HG03045 (cell line): Measurements from ENCODE around the gene NINJ1.
"Not testable (repeated sequence)": the region's sequence is repeated elsewhere in the genome, so short reads cannot be mapped to it uniquely, and the experiment has no call there.

Source experiments
- ATAC-seq: cut with Tn5 transposase; IDR thresholded peaks from one replicate; pipeline ENCODE4 v1.9.1; 2021; ENCODE audit warnings: mild to moderate bottlenecking, moderate library complexity; ENCODE audit not compliant: unreplicated experiment

Gene NINJ1

DNA sequence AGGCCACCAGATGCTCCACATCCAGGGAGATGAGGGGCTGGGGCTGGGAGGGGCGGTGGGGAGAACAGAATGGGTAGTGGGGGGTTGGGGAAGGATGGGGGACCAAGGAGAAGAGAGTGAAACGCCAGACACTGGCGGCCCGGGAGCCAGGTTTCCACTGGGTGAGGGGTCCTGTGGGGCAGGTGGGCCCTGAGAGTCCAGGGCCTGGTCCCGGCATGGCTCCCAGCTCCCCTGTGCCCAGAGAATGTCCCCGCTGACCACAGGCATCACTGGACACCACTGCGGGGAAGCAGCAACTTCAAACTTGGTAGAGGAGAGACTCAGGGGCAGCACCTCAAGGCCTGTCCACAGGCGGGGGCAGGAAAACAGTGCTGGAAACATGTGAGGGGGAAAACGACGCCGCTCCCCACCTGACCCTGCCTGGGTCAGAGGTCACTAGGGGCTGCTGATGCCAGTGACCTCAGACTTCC, 13.2 kb downstream of the NINJ1 start:
- no peak for ATAC-seq

DNA sequence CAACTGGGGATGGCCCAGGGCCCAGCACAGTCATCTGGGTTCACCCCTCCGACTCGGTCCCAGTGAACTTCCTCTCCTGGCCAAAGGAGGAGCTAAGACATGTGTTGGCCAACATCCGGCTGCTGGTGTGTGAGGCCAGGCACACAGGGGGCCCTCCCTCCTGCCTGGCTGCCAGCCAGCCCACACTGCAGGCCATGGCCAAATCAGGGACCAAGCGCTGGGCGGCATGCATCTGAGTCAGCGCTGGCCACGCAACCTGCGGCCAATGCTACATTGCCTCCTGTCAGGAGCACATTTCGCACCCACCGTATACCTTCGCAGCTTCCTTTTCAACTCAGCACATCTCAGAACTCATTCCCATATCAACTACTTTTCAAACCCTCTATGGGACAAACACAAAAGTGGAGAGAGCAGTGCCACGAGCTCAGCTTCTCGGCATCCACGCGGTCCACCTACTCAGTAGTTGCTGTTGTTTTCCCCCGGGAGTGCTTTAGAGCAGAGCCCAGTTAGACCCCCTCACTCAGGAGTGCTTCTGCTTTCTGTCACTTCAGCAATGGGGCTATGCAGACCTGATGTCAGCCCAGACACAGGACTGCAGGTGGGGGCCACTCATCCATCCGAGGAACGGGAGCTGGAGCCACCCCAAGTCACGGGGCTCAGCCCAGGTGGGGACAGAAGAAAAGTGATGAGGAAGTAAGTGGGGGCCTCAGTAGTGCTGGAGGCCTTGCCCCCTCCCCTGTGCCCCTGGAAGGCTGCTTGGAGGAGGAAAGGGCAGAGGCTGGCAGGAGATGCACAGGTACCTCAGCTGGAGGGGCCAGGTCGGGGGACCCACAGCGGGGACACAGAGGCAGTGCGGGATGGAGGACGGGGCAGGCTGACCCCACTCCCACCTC, 13.9 kb downstream of the NINJ1 start:
- peak; percentile 77 for ATAC-seq

DNA sequence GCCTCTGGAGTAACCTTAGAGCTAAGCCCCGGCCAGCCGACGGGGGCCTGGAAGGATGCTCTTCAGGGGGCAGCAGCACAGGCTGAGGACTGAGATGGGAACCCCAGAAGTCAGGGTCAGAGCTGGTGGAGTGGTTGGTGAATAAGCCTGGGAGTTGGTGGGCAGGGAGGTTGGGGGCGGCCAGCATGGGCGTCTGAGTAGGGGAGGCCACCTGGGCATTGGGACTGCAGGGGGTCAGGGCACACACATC, 14.4 kb downstream of the NINJ1 start:
- ATAC-seq = peak; percentile 3

DNA sequence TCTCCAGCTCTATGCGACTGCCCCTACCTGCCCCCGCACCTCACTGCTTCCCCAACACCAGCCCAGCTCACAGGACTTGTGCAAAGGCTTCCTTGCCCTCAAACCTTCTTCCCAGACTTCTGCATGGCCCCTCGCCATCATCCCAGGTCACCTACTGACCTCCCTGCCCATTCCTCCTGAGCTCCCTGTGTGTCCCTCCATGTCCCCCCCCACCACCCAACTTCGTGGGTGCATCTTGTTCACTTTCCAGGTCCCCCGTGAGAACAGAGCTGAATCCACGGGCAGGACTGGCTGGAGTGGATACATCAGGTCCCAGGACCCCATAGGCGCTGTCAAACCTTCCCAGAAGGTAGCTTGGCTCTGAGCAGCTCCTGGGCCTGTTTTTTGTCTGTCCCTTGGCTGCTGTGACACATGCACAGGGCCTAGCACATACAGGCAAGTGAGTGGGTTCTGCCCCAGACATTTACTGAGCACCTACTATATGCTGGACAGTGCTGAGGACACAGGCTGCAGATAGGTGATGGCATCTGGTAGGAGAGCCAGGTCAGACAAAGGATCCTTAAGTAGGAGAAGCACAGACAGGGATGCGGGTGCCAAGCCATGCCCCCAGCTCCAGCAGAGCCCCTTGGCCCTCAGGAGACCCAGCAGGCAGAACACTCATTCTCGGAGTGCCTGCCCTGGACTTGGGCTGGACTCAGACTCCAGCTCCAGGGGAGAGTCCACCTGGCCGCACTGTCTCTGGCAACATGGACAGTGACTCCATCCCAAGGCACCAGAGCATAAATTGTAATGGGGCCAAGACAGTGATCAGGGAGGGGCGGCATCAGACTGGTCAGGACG, 15.0 kb downstream of the NINJ1 start:
- ATAC-seq = no peak

DNA sequence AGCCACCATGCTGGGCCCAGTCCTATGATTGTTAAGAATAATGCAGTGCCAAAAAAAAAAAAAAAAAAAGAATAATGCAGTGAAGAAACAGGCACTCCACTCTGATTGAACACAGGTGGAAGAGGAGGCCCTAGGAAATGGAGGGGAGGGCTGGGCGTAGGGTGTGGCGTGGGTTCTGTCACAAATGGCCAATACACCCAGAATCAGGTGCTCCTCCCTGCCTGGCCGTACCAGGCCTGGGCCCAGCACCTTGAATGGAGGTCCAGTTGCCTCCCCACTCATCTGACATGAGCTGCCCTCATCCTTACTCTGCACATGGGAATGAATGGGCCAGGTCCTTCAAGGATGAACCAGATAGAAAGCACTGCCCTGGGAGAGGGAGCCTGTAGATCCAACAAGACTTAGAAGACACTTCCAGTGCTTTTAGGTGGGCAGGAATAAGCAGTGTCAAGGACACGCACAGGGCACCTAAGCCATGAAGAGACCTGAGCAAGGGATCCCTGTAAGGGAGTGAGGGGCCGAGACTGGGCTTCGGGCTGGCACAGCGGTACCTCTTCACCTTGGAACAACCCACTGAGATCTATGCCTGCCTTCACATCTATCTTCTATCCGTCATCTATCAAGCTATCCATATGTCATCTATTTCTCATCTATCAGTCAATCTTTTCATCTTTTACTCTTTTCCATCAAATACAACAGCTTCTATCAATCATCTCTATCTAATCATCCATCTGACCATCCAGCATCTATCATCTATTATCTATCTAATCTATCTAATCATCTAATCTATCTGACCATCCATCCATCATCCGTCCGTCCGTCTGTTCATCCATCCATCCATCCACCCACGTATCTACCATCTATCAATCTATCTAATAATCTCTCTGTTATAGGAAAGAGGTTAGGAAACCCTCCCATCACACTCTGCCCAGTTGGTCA, 15.9 kb downstream of the NINJ1 start:
- ATAC-seq = no peak

DNA sequence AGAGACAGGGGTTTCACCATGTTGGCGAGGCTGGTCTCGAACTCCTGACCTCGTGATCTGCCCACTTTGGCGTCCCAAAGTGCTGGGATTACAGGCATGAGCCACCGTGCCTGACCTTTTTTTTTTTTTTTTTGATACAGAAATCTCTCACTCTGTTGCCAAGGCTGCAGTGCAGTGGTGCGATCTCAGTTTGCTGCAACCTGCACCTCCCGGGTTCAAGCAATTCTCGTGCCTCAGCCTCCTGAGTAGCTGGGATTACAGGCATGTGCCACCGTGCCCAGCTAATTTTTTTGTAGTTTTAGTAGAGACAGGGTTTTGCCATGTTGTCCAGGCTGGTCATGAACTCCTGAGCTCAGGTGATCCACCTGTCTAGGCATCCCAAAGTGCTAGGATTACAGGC, 16.5 kb downstream of the NINJ1 start:
- not testable (repeated sequence) for ATAC-seq

DNA sequence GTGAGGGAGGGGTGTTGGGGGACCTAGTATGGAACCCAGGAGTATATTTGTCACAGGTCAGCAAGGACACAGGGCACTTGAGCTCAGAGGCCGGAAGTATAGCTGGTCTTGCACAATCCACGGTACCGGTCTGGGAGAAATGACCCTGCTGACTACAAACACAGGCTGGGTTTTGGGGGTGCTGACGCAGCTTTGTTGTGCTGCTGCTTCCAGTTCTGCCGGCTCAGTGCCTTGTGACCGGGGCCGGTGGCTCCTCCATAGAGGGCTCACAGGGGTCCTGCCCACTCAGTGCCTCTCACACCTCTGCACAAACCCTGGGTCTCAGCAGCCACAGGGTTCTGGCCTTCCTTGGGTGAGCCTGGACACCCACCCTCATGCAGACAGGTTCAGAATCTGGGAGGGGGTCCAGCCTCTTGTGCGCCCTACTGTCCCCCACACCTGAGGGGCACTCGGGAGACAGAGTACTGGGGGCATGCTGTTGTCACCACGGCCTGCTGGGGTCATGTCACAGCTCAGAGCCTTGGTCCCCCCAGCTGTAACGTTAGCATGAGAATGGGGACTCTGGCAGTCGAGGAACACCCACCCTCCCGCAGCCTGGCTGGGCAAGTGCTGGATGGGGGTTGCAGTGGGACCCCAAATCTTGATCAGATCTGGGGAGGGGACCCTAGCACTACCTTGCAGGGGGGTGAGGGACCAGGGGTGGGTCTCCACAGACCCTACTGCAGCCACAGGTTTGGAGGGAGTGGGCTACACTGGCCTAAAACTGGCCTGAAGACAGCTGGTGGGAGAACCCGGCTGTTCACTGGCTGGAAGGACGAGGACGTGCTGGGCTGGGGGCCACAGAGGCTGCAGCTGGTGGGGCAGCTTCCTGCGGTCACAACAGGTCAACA, 17.7 kb downstream of the NINJ1 start:
- no peak for ATAC-seq

DNA sequence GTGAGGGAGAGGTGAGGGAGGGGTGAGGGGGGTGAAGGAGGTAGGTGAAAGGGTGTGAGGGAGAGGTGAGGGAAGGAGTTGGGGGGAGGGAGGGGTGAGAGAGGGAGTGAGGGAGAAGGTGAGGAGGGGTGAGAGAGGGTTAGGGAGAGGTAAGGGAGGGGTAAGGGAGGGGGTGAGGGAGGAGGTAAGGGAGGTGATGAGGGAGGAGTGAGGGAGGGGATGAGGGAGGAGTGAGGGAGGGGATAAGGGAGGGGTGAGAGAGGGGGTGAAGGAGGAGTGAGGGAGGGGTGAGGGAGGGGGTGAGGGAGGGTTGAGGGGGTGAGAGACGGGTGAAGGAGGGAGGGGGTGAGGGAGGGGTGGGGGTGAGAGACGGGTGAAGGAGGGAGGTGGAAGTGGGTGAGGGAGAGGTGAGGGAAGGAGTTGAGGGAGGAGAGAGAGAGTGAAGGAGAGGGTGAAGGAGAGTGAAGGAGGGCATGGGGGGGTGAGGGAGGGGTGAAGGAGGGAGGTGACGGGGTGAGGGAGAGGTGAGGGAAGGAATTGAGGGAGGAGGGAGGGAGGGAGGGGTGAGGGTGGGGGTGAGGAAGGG, 18.5 kb downstream of the NINJ1 start:
- no peak for ATAC-seq

DNA sequence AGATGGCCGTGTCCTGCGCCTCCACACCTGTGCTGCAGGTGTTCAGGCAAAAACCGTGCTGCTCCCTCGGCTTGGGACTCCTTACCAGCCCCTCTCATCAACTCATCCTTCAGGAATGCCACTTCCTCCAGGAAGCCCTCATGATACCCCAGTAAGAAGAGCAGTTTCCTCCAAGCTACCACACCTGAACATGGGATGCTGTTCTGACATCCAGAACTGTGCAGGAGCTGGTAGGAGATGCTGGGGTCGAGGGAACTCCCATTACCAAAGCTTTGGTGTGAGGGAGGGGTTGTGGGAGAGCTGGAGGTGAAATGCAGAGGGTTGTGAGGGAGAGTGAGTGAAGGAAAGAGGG, 19.1 kb downstream of the NINJ1 start:
- no peak for ATAC-seq

DNA sequence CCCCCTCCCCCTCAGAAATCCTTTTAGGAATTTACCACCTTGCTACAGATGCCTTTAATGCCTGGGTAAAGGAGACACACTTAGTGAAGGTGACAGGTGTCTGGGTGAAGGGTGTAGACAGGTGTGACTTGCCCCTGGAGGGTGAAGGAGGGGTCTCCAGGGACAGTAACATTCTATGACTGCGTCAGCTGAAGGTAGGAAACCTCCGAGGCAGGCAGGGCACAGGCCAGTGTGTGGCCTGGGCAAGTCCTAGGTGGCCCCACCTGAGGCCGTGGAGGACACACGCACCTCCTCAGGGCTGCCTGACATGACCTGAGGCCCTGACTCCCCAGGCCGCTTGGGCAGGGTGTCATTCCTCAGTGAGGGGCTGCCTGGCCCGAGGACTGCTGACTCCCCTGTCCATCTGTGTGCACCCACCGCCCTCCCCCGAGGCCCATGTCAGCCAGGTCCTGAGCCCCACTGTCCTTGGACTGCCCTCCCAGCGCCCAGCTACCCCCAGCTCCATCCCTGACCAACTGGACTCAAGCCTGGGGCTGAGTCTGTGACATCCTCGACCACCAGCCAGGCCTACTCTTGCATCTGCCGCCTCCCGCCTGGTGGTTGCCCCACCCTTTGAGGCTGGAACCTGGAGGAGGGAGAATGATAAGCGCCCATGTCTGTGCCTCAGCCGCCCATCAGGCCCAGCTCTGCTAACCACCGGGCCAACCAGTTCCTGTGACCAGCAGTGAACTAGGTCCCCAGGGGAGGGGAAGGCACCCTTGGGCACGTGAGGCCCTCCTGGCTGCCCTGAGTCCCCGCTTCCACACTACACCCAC, 19.7 kb downstream of the NINJ1 start:
- ATAC-seq = no peak

DNA sequence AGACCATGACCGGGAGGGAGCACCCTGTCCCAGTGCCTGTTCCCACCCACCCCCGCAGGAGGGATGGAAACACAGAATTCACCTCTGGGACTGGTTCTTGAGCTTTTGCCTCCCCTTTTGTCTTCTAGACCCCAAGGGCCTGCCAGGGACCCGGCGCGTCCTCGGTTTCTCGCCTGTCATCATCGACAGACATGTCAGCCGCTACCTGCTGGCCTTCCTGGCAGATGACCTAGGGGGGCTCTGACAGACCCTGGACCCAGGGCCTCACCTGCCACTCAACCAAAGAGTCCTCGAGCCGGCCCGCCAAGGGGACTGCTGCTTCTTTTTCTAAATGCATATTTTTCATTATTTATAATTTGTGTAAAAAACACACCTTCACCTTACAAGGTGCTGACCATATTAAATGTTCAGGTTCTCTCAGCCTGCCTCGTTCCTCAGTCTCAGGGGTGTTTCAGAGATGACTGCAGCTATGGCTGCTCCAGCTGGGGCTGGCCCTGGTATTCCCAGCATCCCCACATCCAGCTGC, 21.1 kb downstream of the NINJ1 start:
- no peak for ATAC-seq

DNA sequence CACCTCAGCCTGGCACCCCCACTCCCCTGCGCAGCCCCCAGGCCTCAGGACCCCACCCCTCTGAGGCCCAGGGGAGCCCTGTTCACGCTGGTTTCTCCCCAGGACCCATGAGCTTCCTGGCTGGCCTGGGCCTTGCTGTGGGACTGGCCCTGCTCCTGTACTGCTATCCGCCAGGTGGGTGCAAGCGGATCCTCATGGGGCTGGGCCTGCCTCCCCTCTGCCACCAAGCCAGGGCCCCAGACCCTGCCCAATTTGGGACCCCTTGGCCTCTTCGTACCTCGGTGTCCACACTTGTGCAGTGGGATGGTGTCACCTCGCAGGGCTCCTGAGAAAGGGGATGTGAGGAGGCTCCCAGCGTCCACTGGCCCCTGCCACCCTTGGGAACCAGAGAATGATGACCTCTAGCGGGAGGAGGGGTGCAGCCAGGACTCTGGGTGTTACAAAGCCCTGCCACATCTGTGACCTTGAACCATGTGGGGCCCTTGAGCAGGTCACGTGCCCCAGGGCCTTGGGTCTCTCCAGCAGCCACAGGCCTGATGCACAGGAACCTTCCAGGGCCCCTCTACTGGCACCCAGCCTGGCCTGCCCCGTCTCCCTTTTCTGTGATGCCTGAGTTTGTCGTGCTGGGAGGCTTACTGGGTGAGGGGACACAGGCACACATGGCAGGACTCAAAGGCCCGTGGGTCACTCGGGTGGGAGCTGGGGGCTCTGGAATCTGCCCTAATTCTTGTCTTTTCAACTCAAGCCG, 21.8 kb downstream of the NINJ1 start:
- ATAC-seq = no peak

DNA sequence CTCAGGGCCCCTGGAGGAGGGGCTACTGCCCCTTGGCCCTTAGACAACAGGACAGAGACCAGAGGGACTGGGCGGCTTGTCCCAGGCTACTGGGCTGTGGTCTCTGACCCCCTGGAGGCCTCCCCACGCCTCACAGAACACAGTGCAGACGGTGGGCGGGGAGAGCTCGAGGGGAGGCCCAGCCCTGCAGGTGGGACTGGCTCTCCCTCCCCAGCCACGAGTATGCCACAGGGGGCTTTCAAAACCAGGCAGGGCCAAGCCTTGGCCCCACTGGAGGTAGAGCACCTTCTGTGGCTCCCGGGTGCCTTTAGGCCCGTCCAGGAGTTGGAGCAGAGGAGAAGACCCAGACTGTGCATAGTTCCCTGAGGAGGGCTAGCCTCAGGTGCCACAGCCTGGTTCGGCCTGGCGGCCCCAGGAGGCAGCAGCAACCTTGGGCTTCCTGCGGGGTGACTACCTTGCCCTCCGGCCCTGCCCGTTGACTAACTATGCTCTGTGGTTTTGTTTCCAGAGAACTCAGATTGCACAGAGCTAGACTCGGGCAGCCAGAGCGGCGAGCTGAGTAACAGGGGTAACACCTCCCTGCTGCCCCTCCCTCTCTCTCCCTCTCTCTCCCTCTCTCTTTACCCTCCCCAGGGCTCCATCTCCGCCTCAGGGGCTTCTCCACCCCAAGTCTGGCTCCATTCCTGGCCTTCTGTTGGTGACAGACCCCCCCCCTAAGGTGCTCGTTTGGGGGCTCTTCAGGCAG, 22.5 kb downstream of the NINJ1 start:
- ATAC-seq = no peak

DNA sequence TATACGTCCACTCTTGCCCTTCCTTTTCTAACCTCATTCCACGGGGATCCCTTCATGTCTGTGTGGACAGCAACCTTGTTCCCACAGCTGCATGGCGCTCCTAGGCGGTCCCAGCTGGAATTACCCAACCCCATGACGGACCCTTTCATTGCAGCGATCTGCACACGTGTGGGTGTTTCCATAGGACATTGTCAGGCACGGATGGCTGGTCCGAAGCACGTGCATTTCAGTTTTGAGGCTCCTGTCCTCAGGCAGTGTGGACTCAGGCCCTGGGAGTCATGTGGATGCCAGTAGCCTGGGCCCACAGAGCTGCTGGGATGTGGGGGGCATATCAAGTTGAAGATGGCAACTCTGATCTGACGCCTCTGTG, 23.1 kb downstream of the NINJ1 start:
- ATAC-seq = no peak

DNA sequence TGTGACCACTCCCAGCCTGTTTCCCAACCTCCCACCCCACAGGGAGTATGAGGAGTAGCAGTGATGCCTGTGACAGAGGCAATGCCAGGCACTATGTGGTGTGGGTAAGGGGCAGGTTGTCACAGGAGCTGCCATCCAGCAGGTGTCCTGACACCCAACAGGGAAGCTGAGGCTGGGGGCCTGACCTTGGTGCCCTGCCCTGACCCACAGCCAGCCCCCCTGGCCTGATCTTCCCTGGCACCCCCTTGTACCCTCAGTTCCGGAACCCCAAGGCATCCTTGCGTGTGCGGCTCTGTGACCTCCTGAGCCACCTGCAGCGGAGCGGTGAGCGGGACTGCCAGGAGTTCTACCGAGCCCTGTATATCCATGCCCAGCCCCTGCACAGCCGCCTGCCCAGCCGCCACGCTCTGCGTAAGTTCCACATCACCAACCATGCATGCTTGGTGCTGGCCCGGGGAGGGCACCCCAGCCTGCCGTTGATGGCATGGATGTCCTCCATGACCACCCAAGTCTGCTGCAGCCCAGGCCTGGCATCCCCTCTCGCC, 23.7 kb downstream of the NINJ1 start:
- no peak for ATAC-seq

DNA sequence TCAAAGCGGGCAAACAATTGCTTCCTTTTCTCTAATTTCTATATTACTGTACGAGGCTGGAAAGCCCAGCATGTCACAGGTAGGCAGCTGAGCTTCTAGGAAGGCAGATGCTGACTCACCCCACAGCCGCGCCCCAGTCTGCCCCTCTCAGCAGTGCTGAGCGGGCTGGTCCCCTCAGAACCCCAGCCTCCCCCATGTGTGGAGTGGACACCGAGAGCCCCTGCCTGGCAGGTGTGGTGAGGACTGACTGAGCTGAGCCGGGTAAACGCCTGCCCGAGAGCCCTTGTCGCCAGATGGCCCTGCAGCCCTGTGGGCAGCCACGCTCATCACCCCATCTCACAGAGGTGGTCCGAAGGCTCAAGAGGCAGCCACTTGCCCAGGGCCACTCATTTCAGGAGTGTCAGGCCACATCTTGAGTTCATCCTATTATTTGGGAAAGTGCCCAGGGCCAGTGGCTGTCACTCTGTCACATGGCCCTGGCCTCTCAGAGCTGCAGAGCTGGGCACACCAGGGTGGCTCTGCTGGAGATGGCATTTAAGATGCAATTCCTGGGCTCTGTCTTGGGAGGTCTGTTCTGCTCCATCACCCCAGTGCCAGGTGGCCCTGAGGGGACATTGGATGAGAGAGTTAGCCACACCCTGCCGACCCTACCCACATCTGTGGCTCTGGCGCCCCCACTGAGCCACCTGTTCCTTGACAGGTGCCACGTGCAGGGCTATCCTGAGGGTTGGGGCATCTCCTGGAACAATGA, 25.6 kb downstream of the NINJ1 start:
- ATAC-seq = no peak

DNA sequence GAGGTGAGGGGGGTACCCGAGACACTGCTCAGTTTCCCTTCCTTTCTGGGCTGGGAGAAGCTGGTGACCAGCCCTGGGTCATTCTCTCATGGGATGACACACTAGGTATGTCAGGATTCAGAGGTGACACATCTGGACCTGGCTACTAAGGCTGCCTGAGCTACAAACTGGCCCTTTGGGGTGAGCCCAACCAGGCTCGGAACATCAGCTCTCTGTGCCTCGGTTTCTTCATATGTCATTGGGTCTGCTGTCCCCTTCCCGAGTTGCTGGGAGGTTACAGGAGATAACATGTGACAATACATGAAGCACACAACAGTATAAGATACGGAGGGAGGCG, 26.3 kb downstream of the NINJ1 start:
- ATAC-seq = no peak
